HEK293 (cell line): ENCODE data around the gene PRKCZ.

Experiments
- CTCF ChIP-seq: fragments of 450-650 bp; formaldehyde crosslinking; IDR thresholded peaks from 2 replicates; pipeline ENCODE4 v1.5.1; 2016; ENCODE audit warnings: missing biosample characterization, missing genetic modification characterization
- GLIS1 ChIP-seq: fragments of 450-650 bp; formaldehyde crosslinking; IDR thresholded peaks from 2 replicates; pipeline ENCODE4 v1.5.1; 2016; ENCODE audit warnings: missing biosample characterization, missing genetic modification characterization
- KLF8 ChIP-seq: fragments of 450-650 bp; formaldehyde crosslinking; IDR thresholded peaks from 2 replicates; pipeline ENCODE4 v1.5.1; 2016; ENCODE audit warnings: missing biosample characterization, missing genetic modification characterization
- OVOL3 ChIP-seq: fragments of 450-650 bp; formaldehyde crosslinking; IDR thresholded peaks from 2 replicates; pipeline ENCODE4 v1.5.1; 2016; ENCODE audit warnings: missing biosample characterization, missing genetic modification characterization
- PRDM2 ChIP-seq: fragments of 450-650 bp; formaldehyde crosslinking; IDR thresholded peaks from 2 replicates; pipeline ENCODE4 v1.5.1; 2016; ENCODE audit warnings: missing biosample characterization, missing genetic modification characterization, borderline replicate concordance
- PRDM4 ChIP-seq: fragments of 450-650 bp; formaldehyde crosslinking; IDR thresholded peaks from 2 replicates; pipeline ENCODE4 v1.5.1; 2017; ENCODE audit warnings: missing biosample characterization, missing genetic modification characterization
- REPIN1 ChIP-seq: fragments of 450-650 bp; formaldehyde crosslinking; IDR thresholded peaks from 2 replicates; pipeline ENCODE4 v1.5.1; 2017; ENCODE audit warnings: missing biosample characterization, missing genetic modification characterization, low read depth
- SP2 ChIP-seq: fragments of 450-650 bp; formaldehyde crosslinking; IDR thresholded peaks from 2 replicates; pipeline ENCODE4 v1.5.1; 2016; ENCODE audit warnings: missing biosample characterization, missing genetic modification characterization
- ZFHX2 ChIP-seq: fragments of 450-650 bp; formaldehyde crosslinking; conservative IDR thresholded peaks from 2 replicates; pipeline ENCODE4 v1.5.1; 2016; ENCODE audit warnings: missing biosample characterization, missing genetic modification characterization
- ZNF10 ChIP-seq: fragments of 450-650 bp; formaldehyde crosslinking; IDR thresholded peaks from 2 replicates; pipeline ENCODE4 v1.5.1; 2017; ENCODE audit warnings: missing biosample characterization, missing genetic modification characterization
- ZNF169 ChIP-seq: fragments of 450-650 bp; formaldehyde crosslinking; IDR thresholded peaks from 2 replicates; pipeline ENCODE4 v1.5.1; 2016; ENCODE audit warnings: missing biosample characterization, missing genetic modification characterization
- ZNF266 ChIP-seq: fragments of 450-650 bp; formaldehyde crosslinking; IDR thresholded peaks from 2 replicates; pipeline ENCODE4 v1.5.1; 2016; ENCODE audit warnings: missing biosample characterization, missing genetic modification characterization, low read depth
- ZNF449 ChIP-seq: fragments of 450-650 bp; formaldehyde crosslinking; IDR thresholded peaks from 2 replicates; pipeline ENCODE4 v1.5.1; 2017; ENCODE audit warnings: missing biosample characterization, mild to moderate bottlenecking, missing genetic modification characterization, moderate library complexity
- ZNF561 ChIP-seq: fragments of 450-650 bp; IDR thresholded peaks from 2 replicates; pipeline ENCODE4 v1.5.1; 2018; ENCODE audit warnings: missing biosample characterization, missing genetic modification characterization, borderline replicate concordance
- ZNF624 ChIP-seq: fragments of 450-650 bp; formaldehyde crosslinking; IDR thresholded peaks from 2 replicates; pipeline ENCODE4 v1.5.1; 2017; ENCODE audit warnings: missing biosample characterization, missing genetic modification characterization
- ZNF639 ChIP-seq: fragments of 450-650 bp; formaldehyde crosslinking; IDR thresholded peaks from 2 replicates; pipeline ENCODE4 v1.5.1; 2016; ENCODE audit warnings: missing biosample characterization, missing genetic modification characterization
- ZNF677 ChIP-seq: fragments of 450-650 bp; IDR thresholded peaks from 2 replicates; pipeline ENCODE4 v1.5.0; 2018; ENCODE audit warnings: missing biosample characterization, mild to moderate bottlenecking, missing genetic modification characterization, moderate library complexity
- ZNF776 ChIP-seq: fragments of 450-650 bp; formaldehyde crosslinking; IDR thresholded peaks from 2 replicates; pipeline ENCODE4 v1.5.0; 2017; ENCODE audit warnings: missing biosample characterization, missing genetic modification characterization, borderline replicate concordance

PRKCZ gene

GRCh38 chr1:2227346-2228156 is 177.3 kb downstream of the PRKCZ start (continued):
- TF ChIP-seq SP2 (tag by site-specific recombination) (no peak), CTCF (tag by site-specific recombination) (peak; percentile 26; the same call in 1 of the 2 replicates), KLF8 (tag by site-specific recombination) (0 out of 2 replicates have a peak, but pooled peaks have one; percentile 24), REPIN1 (tag by site-specific recombination) (no peak), ZNF561 (tag by site-specific recombination) (0 out of 2 replicates have a peak, but pooled peaks have one; percentile 74), ZNF449 (tag by site-specific recombination) (no peak), PRDM4 (peak; percentile 25; the same call in 1 of the 2 replicates), PRDM2 (no peak), ZNF639 (tag by site-specific recombination) (no peak), ZNF10 (tag by site-specific recombination) (no peak), GLIS1 (tag by site-specific recombination) (peak; percentile 88), OVOL3 (tag by site-specific recombination) (no peak), ZNF266 (no peak), ZNF776 (no peak), ZNF677 (peak; percentile 31; the same call in 1 of the 2 replicates), ZNF169 (tag by site-specific recombination) (no peak), ZFHX2 (peak; percentile 70), ZNF624 (tag by site-specific recombination) (no peak)
